Omental fat pad (tissue), 4 donors: ENCODE measurements around the gene WDR18. TPM values are rescaled to one million over a fixed set of nuclear protein-coding genes. Genes with fewer than 3 reads are reported as not detected.

Experiments
- ATAC-seq: fragments of 150-250 bp; one replicate; pipeline ENCODE4 v1.9.1; 2016; ENCODE audit warnings: mild to moderate bottlenecking, moderate library complexity; ENCODE audit not compliant: low FRiP score
- DNase-seq: peaks from one replicate; pipeline ENCODE4 v3.0.0-alpha.2; 2019; ENCODE audit warnings: low spot score
- CTCF ChIP-seq, 3 donors: fragments of 450-650 bp; IDR thresholded peaks; one replicate each; pipeline ENCODE4 v1.5.1; 2016 to 2017; ENCODE audit warnings: antibody characterized with exemption in 3 of 3, mild to moderate bottlenecking in 3 of 3, moderate library complexity in 2 of 3
- total RNA-seq, 4 donors: library from RNA; depleted of rRNA; stranded (reverse); fragments of >200 nt; gene quantifications; one replicate each; pipeline ENCODE4 v1.1.0, GENCODE V29; 2016

The WDR18 gene
- total RNA-seq, 4 donors from 2014 or later, result 22.8 to 69.4 (median 37.5) TPM

- ATAC-seq (no peak), DNase-seq (no peak)
- TF ChIP-seq CTCF (IDR thresholded peaks at IDR 0.05), result no peak
These were observed 5.4 kb downstream of the WDR18 start for GRCh38 chr19:989381-990081.

DNA sequence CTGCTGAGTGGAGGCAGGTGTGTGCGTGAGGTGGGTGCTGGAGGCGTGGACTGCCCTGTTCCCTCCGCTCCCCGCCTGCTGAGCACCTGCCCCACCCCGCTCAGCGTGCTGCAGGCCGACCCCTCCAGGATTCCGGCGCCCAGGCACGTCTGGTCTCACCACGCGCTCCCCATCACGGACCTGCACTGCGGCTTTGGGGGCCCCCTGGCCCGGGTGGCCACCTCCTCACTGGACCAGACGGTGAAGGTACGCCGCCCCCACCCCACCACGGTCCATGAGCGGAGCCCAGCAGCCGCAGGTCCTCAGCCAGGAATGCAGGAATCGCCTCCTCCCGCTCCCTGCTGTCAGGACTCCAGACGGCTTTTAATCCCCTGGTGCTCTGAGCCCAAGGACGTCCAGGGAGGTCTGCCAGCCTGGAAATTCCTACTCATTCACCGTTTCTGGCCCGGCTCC lies 6.0 kb downstream of the WDR18 start:
- no peak for ATAC-seq
- DNase-seq, result no peak
- no peak for TF ChIP-seq CTCF (IDR thresholded peaks at IDR 0.05)

DNA sequence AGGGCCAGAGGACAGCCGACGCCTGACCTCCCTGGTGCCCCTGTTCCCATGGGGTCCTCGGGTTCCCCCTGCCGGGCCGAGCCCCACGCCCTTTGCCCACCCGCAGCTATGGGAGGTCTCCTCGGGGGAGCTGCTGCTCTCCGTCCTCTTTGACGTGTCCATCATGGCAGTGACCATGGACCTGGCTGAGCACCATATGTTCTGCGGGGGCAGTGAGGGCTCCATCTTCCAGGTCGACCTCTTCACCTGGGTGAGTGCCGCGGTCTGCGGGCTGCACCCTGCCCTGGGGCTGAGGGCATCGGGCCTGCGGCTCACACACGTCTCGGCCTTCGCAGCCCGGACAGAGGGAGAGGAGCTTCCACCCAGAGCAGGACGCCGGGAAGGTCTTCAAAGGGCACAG lies 6.6 kb downstream of the WDR18 start:
- no peak for DNase-seq
- no peak for TF ChIP-seq CTCF (IDR thresholded peaks at IDR 0.05)
- no peak for ATAC-seq

GRCh38 chr19:991174-991931 lies 7.2 kb downstream of the WDR18 start:
- ATAC-seq, result no peak

GRCh38 chr19:991932-992669 lies 8.0 kb downstream of the WDR18 start:
- ATAC-seq (no peak), DNase-seq (no peak)
- TF ChIP-seq CTCF (IDR thresholded peaks at IDR 0.05), result no peak

More at GRCh38 chr19:991174-991931, 7.2 kb downstream of the WDR18 start:
- TF ChIP-seq CTCF (IDR thresholded peaks at IDR 0.05), result no peak
- no peak for DNase-seq

DNA sequence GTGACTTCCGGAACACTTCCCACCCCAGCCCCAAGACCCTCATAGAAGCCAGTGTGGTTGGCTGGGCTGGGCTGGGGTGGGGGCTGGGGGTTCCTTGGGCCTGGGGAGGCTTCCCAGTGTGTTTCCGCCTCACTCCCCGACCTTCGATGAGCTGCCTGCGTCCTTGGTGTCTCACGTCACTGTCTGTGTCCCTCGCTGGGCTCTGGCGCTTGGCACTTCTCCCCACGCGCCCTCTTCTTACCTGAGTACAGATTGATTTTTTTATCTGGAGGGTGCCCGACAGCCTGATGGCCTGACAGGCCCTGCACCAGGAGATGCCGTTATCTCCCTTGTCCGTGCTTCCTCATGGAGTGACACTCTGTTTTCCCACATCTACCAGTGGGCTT lies 8.5 kb downstream of the WDR18 start:
- no peak for TF ChIP-seq CTCF (IDR thresholded peaks at IDR 0.05)
- ATAC-seq (no peak), DNase-seq (no peak)
